GM21576 (cell line): Measurements from ENCODE around the gene SLC9A9.

Source experiments
- ATAC-seq: cut with Tn5 transposase; IDR thresholded peaks from one replicate; pipeline ENCODE4 v1.9.1; 2021; ENCODE audit warnings: mild to moderate bottlenecking, moderate library complexity; ENCODE audit not compliant: unreplicated experiment

SLC9A9 gene

GRCh38 chr3:143603774-143604173, 244.5 kb downstream of the SLC9A9 start:
- ATAC-seq = no peak

- ATAC-seq = no peak
Observed at GRCh38 chr3:143601723-143602484, 246.4 kb downstream of the SLC9A9 start.

GRCh38 chr3:143600756-143601718, 247.2 kb downstream of the SLC9A9 start:
- ATAC-seq = no peak

GRCh38 chr3:143597774-143598652, 250.3 kb downstream of the SLC9A9 start:
- no peak for ATAC-seq

- no peak for ATAC-seq
Observed at GRCh38 chr3:143596957-143597642, 251.2 kb downstream of the SLC9A9 start.

GRCh38 chr3:143595456-143596077, 252.7 kb downstream of the SLC9A9 start:
- peak; percentile 99 for ATAC-seq

GRCh38 chr3:143594206-143594605, 254.1 kb downstream of the SLC9A9 start:
- ATAC-seq = no peak

GRCh38 chr3:143590660-143591059, 257.6 kb downstream of the SLC9A9 start:
- ATAC-seq = no peak

GRCh38 chr3:143586576-143586975, 261.7 kb downstream of the SLC9A9 start:
- ATAC-seq = no peak

- peak; percentile 49 for ATAC-seq
Observed at GRCh38 chr3:143585720-143586456, 262.4 kb downstream of the SLC9A9 start.

- no peak for ATAC-seq
Observed at GRCh38 chr3:143584474-143584873, 263.8 kb downstream of the SLC9A9 start.

GRCh38 chr3:143581972-143582722, 266.1 kb downstream of the SLC9A9 start:
- peak; percentile 30 for ATAC-seq

GRCh38 chr3:143578810-143579435, 269.3 kb downstream of the SLC9A9 start:
- ATAC-seq = no peak

GRCh38 chr3:143576568-143577270, 271.5 kb downstream of the SLC9A9 start:
- ATAC-seq = no peak

- no peak for ATAC-seq
Observed at GRCh38 chr3:143574933-143575332, 273.3 kb downstream of the SLC9A9 start.

- ATAC-seq = no peak
Observed at GRCh38 chr3:143573610-143574303, 274.5 kb downstream of the SLC9A9 start.

- ATAC-seq = no peak
Observed at GRCh38 chr3:143571548-143571947, 276.7 kb downstream of the SLC9A9 start.
